Esophagus squamous epithelium (tissue), 4 donors: ENCODE data around the gene CSPG4.

Experiments used
- CTCF ChIP-seq, 6 experiments: fragments of 450-650 bp in 4 of 6; fragments of 200-600 bp in 2 of 6; sonication (generic) in 2 of 6; IDR thresholded peaks; one replicate each; pipeline ENCODE4 v1.5.1; 2016 to 2019; ENCODE audit warnings: antibody characterized with exemption in 6 of 6, mild to moderate bottlenecking in 4 of 6, moderate library complexity in 4 of 6
- POLR2A ChIP-seq, 4 donors: fragments of 450-650 bp; IDR thresholded peaks; one replicate each; pipeline ENCODE4 v1.6.1; 2017; ENCODE audit warnings: antibody characterized with exemption in 4 of 4, mild to moderate bottlenecking in 4 of 4, moderate library complexity in 3 of 4

- TF ChIP-seq POLR2A (IDR thresholded peaks at IDR 0.05) = no peak
- no peak for TF ChIP-seq CTCF (IDR thresholded peaks at IDR 0.05)
Observed at GRCh38 chr15:75662823-75663519, 49.7 kb downstream of the CSPG4 start.
